Osteocyte (in vitro differentiated cells): Measurements from ENCODE around the gene ANKRD28. TPM values are rescaled to one million over a fixed set of nuclear protein-coding genes. Genes with fewer than 3 reads are reported as not detected.

Experiments
- DNase-seq: peaks from one replicate; pipeline ENCODE4 v3.0.0; 2021; ENCODE audit warnings: mixed read lengths; ENCODE audit not compliant: unreplicated experiment; ENCODE audit errors: extremely low spot score
- H3K27ac Mint-ChIP-seq: one replicate; pipeline ENCODE4 v1.8.0; 2021; ENCODE audit warnings: mild to moderate bottlenecking, mixed read lengths; ENCODE audit not compliant: unreplicated experiment
- H3K27me3 Mint-ChIP-seq: one replicate; pipeline ENCODE4 v1.8.0; 2021; ENCODE audit warnings: mixed read lengths; ENCODE audit not compliant: unreplicated experiment
- H3K36me3 Mint-ChIP-seq: one replicate; pipeline ENCODE4 v1.8.0; 2021; ENCODE audit warnings: mixed read lengths; ENCODE audit not compliant: unreplicated experiment
- H3K4me1 Mint-ChIP-seq: one replicate; pipeline ENCODE4 v1.8.0; 2021; ENCODE audit warnings: mixed read lengths; ENCODE audit not compliant: unreplicated experiment
- H3K4me3 Mint-ChIP-seq: one replicate; pipeline ENCODE4 v1.8.0; 2021; ENCODE audit warnings: mild to moderate bottlenecking, moderate library complexity, mixed read lengths; ENCODE audit not compliant: unreplicated experiment
- H3K9me3 Mint-ChIP-seq: one replicate; pipeline ENCODE4 v1.8.0; 2021; ENCODE audit warnings: mixed read lengths; ENCODE audit not compliant: unreplicated experiment
- total RNA-seq: library from RNA; stranded (reverse); gene quantifications from 2 replicates; pipeline ENCODE4 v1.2.1, GENCODE V29; 2021
- TF ChIP-seq, protein P1 (sequence below): fragments of 200-600 bp; sonication (generic); IDR thresholded peaks from 2 replicates; pipeline ENCODE4 v1.5.0; 2021; ENCODE audit warnings: antibody characterized with exemption, mild to moderate bottlenecking, moderate library complexity

Gene ANKRD28
- total RNA-seq, 1 donor from 2014 or later, result 151 TPM

DNA sequence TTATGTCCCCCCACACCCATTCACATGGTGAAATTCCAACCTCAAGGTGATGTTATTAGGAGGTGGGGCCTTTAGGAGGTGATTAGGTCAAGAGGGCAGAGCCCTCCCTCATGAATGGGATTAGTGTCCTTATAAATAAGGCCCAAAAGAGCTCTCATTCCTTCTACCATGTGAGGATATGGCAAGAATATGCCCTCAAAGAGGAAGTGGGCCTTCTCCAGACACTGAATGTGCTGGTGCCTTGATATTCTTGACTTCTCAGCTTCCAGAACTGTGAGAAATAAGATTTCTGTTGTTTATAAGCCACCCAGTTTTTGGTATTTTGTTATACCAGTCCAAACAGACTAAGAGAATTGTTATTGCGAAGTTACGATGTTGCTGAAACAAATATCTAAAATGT lies 94.4 kb downstream of the ANKRD28 start:
- TF ChIP-seq, protein P1, sequence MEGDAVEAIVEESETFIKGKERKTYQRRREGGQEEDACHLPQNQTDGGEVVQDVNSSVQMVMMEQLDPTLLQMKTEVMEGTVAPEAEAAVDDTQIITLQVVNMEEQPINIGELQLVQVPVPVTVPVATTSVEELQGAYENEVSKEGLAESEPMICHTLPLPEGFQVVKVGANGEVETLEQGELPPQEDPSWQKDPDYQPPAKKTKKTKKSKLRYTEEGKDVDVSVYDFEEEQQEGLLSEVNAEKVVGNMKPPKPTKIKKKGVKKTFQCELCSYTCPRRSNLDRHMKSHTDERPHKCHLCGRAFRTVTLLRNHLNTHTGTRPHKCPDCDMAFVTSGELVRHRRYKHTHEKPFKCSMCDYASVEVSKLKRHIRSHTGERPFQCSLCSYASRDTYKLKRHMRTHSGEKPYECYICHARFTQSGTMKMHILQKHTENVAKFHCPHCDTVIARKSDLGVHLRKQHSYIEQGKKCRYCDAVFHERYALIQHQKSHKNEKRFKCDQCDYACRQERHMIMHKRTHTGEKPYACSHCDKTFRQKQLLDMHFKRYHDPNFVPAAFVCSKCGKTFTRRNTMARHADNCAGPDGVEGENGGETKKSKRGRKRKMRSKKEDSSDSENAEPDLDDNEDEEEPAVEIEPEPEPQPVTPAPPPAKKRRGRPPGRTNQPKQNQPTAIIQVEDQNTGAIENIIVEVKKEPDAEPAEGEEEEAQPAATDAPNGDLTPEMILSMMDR, result no peak
- Mint-ChIP-seq H3K4me1 (peaks cover 5% of the 10 kb centered on the region), H3K27me3 (no peaks in the 10 kb centered on the region), H3K9me3 (no peaks in the 10 kb centered on the region), H3K4me3 (no peak overlapping the region), H3K36me3 (peaks cover 59% of the 10 kb centered on the region), H3K27ac (peak overlapping the region; percentile 27)
- DNase-seq, result no peak

DNA sequence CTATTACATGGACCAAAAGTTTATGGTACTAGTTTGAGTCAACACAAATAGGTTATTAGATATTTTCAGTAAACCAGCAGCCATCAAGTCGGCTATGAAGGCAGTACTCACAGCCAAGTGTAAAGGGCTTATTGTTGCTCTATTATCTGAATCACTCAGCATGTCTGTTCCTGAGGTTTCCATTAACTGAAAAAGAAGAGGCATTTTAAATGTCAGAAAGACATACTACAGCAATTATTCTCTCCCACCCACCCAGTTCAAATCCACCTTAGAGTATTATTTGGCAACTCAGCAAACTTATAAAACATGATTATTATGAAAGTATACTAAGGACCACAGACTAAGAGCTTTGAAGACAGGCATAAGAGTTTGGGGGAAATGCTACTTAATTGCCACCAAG lies 103.2 kb downstream of the ANKRD28 start:
- H3K27me3 Mint-ChIP-seq, result no peaks in the 10 kb centered on the region
- no peak for DNase-seq
- H3K27ac Mint-ChIP-seq, result peak overlapping the region; percentile 56

GRCh38 chr3:15693355-15693754 lies 104.4 kb downstream of the ANKRD28 start:
- H3K9me3 Mint-ChIP-seq, result no peaks in the 10 kb centered on the region
- H3K36me3 Mint-ChIP-seq, result peaks cover 76% of the 10 kb centered on the region
- DNase-seq, result no peak
- no peak overlapping the region for H3K4me3 Mint-ChIP-seq
- no peaks in the 10 kb centered on the region for H3K27me3 Mint-ChIP-seq
- TF ChIP-seq, protein P1, result peak; percentile 51
- H3K4me1 Mint-ChIP-seq, result peaks cover 17% of the 10 kb centered on the region
- peak overlapping the region; percentile 72 for H3K27ac Mint-ChIP-seq

More for the DNA sequence above, 103.2 kb downstream of the ANKRD28 start:
- H3K4me3 Mint-ChIP-seq, result no peak overlapping the region
- TF ChIP-seq, protein P1, result no peak
- no peaks in the 10 kb centered on the region for H3K9me3 Mint-ChIP-seq
- H3K4me1 Mint-ChIP-seq, result peaks cover 17% of the 10 kb centered on the region
- peaks cover 77% of the 10 kb centered on the region for H3K36me3 Mint-ChIP-seq

- no peaks in the 10 kb centered on the region for H3K27me3 Mint-ChIP-seq
- peaks cover 17% of the 10 kb centered on the region for H3K4me1 Mint-ChIP-seq
- H3K36me3 Mint-ChIP-seq, result peaks cover 71% of the 10 kb centered on the region
- peak overlapping the region; percentile 38 for H3K27ac Mint-ChIP-seq
- DNase-seq, result no peak
- no peaks in the 10 kb centered on the region for H3K9me3 Mint-ChIP-seq
- H3K4me3 Mint-ChIP-seq, result no peak overlapping the region
- TF ChIP-seq, protein P1, result no peak
Measured at GRCh38 chr3:15690748-15691147, 107.0 kb downstream of the ANKRD28 start.

GRCh38 chr3:15690230-15690629 lies 107.5 kb downstream of the ANKRD28 start:
- Mint-ChIP-seq H3K4me3 (no peak overlapping the region), H3K9me3 (no peaks in the 10 kb centered on the region), H3K27me3 (no peaks in the 10 kb centered on the region), H3K36me3 (peaks cover 71% of the 10 kb centered on the region), H3K27ac (peak overlapping the region; percentile 38), H3K4me1 (peaks cover 16% of the 10 kb centered on the region)
- TF ChIP-seq, protein P1, result no peak
- no peak for DNase-seq
